HEK293 (cell line): ENCODE measurements around the gene WDR70.

Experiments
- GFI1B ChIP-seq: fragments of 450-650 bp; formaldehyde crosslinking; IDR thresholded peaks from 2 replicates; pipeline ENCODE4 v1.5.1; 2016; ENCODE audit warnings: missing biosample characterization, missing genetic modification characterization
- GLIS2 ChIP-seq: fragments of 450-650 bp; formaldehyde crosslinking; IDR thresholded peaks from 2 replicates; pipeline ENCODE4 v1.5.1; 2016; ENCODE audit warnings: missing biosample characterization, missing genetic modification characterization
- KLF7 ChIP-seq: fragments of 450-650 bp; formaldehyde crosslinking; IDR thresholded peaks from 2 replicates; pipeline ENCODE4 v1.5.1; 2016; ENCODE audit warnings: missing biosample characterization, missing genetic modification characterization, borderline replicate concordance
- SP3 ChIP-seq: fragments of 450-650 bp; formaldehyde crosslinking; IDR thresholded peaks from 2 replicates; pipeline ENCODE4 v1.5.1; 2016; ENCODE audit warnings: missing biosample characterization, missing genetic modification characterization
- YY2 ChIP-seq: fragments of 450-650 bp; formaldehyde crosslinking; IDR thresholded peaks from 2 replicates; pipeline ENCODE4 v1.5.1; 2016; ENCODE audit warnings: missing biosample characterization, missing genetic modification characterization
- ZBTB48 ChIP-seq: fragments of 450-650 bp; formaldehyde crosslinking; IDR thresholded peaks from 2 replicates; pipeline ENCODE4 v1.5.1; 2016; ENCODE audit warnings: missing biosample characterization, missing genetic modification characterization
- ZBTB6 ChIP-seq: fragments of 450-650 bp; formaldehyde crosslinking; IDR thresholded peaks from 2 replicates; pipeline ENCODE4 v1.5.1; 2017; ENCODE audit warnings: missing biosample characterization, missing genetic modification characterization
- ZIC2 ChIP-seq: fragments of 450-650 bp; formaldehyde crosslinking; IDR thresholded peaks from 2 replicates; pipeline ENCODE4 v1.5.1; 2016; ENCODE audit warnings: missing biosample characterization, missing genetic modification characterization
- ZNF175 ChIP-seq: fragments of 450-650 bp; formaldehyde crosslinking; IDR thresholded peaks from 2 replicates; pipeline ENCODE4 v1.5.1; 2016; ENCODE audit warnings: missing biosample characterization, missing genetic modification characterization
- ZNF221 ChIP-seq: fragments of 450-650 bp; formaldehyde crosslinking; IDR thresholded peaks from 2 replicates; pipeline ENCODE4 v1.5.1; 2017; ENCODE audit warnings: missing biosample characterization, missing genetic modification characterization, borderline replicate concordance
- ZNF404 ChIP-seq: fragments of 450-650 bp; formaldehyde crosslinking; IDR thresholded peaks from 2 replicates; pipeline ENCODE4 v1.5.1; 2017; ENCODE audit warnings: missing biosample characterization, missing genetic modification characterization
- ZNF529 ChIP-seq: fragments of 450-650 bp; formaldehyde crosslinking; IDR thresholded peaks from 2 replicates; pipeline ENCODE4 v1.5.1; 2017; ENCODE audit warnings: missing genetic modification characterization, missing biosample characterization; ENCODE audit not compliant: insufficient replicate concordance
- ZNF585B ChIP-seq: fragments of 450-650 bp; formaldehyde crosslinking; IDR thresholded peaks from 2 replicates; pipeline ENCODE4 v1.5.1; 2016; ENCODE audit warnings: missing biosample characterization, missing genetic modification characterization
- ZNF654 ChIP-seq: fragments of 450-650 bp; formaldehyde crosslinking; IDR thresholded peaks from 2 replicates; pipeline ENCODE4 v1.5.1; 2016; ENCODE audit warnings: low read depth, missing biosample characterization, missing genetic modification characterization
- ZNF658 ChIP-seq: fragments of 450-650 bp; formaldehyde crosslinking; IDR thresholded peaks from 2 replicates; pipeline ENCODE4; 2016; ENCODE audit warnings: missing biosample characterization, missing genetic modification characterization
- ZNF677 ChIP-seq: fragments of 450-650 bp; IDR thresholded peaks from 2 replicates; pipeline ENCODE4 v1.5.0; 2018; ENCODE audit warnings: missing biosample characterization, mild to moderate bottlenecking, missing genetic modification characterization, moderate library complexity
- ZNF747 ChIP-seq: fragments of 450-650 bp; formaldehyde crosslinking; IDR thresholded peaks from 2 replicates; pipeline ENCODE4 v1.5.1; 2016; ENCODE audit warnings: missing biosample characterization, missing genetic modification characterization
- ZNF76 ChIP-seq: fragments of 450-650 bp; formaldehyde crosslinking; IDR thresholded peaks from 2 replicates; pipeline ENCODE4; 2016; ENCODE audit warnings: low read depth, missing biosample characterization, missing genetic modification characterization, borderline replicate concordance
- ZNF777 ChIP-seq: fragments of 450-650 bp; formaldehyde crosslinking; IDR thresholded peaks from 2 replicates; pipeline ENCODE4 v1.5.1; 2017; ENCODE audit warnings: missing biosample characterization, missing genetic modification characterization, borderline replicate concordance
- ZNF830 ChIP-seq: fragments of 450-650 bp; IDR thresholded peaks from 2 replicates; pipeline ENCODE4 v1.5.0; 2018; ENCODE audit warnings: missing biosample characterization, missing genetic modification characterization, low read depth, mild to moderate bottlenecking, moderate library complexity
- ZNF837 ChIP-seq: fragments of 450-650 bp; formaldehyde crosslinking; IDR thresholded peaks from 2 replicates; pipeline ENCODE4 v1.5.1; 2016; ENCODE audit warnings: missing biosample characterization, missing genetic modification characterization
- ZNF843 ChIP-seq: fragments of 450-650 bp; formaldehyde crosslinking; IDR thresholded peaks from 2 replicates; pipeline ENCODE4 v1.5.1; 2016; ENCODE audit warnings: missing biosample characterization, missing genetic modification characterization
- ZXDB ChIP-seq: fragments of 450-650 bp; formaldehyde crosslinking; IDR thresholded peaks from 2 replicates; pipeline ENCODE4 v1.5.1; 2016; ENCODE audit warnings: missing biosample characterization, missing genetic modification characterization
- TF ChIP-seq, protein P1 (sequence below): fragments of 450-650 bp; formaldehyde crosslinking; IDR thresholded peaks from 2 replicates; pipeline ENCODE4 v1.5.1; 2016; ENCODE audit warnings: missing biosample characterization, missing genetic modification characterization
- TF ChIP-seq, protein P2 (sequence below): fragments of 450-650 bp; formaldehyde crosslinking; IDR thresholded peaks from 2 replicates; pipeline ENCODE4 v1.5.1; 2016; ENCODE audit warnings: missing biosample characterization, missing genetic modification characterization
- TF ChIP-seq, protein P3 (sequence below): fragments of 450-650 bp; formaldehyde crosslinking; IDR thresholded peaks from 2 replicates; pipeline ENCODE4 v1.5.1; 2017; ENCODE audit warnings: missing biosample characterization, missing genetic modification characterization
- TF ChIP-seq, protein P4 (sequence below): fragments of 450-650 bp; formaldehyde crosslinking; IDR thresholded peaks from 2 replicates; pipeline ENCODE4 v1.5.1; 2017; ENCODE audit warnings: missing biosample characterization, missing genetic modification characterization
- TF ChIP-seq, protein P5 (sequence below): fragments of 450-650 bp; formaldehyde crosslinking; IDR thresholded peaks from 2 replicates; pipeline ENCODE4 v1.5.1; 2016; ENCODE audit warnings: missing biosample characterization, missing genetic modification characterization

WDR70 gene

GRCh38 chr5:37717613-37718431 is 338.7 kb downstream of the WDR70 start (continued):
- TF ChIP-seq, protein P1, sequence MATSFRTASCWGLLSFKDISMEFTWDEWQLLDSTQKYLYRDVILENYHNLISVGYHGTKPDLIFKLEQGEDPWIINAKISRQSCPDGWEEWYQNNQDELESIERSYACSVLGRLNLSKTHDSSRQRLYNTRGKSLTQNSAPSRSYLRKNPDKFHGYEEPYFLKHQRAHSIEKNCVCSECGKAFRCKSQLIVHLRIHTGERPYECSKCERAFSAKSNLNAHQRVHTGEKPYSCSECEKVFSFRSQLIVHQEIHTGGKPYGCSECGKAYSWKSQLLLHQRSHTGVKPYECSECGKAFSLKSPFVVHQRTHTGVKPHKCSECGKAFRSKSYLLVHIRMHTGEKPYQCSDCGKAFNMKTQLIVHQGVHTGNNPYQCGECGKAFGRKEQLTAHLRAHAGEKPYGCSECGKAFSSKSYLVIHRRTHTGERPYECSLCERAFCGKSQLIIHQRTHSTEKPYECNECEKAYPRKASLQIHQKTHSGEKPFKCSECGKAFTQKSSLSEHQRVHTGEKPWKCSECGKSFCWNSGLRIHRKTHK = no peak
- no peak for TF ChIP-seq ZNF404
- no peak for TF ChIP-seq ZNF777 (tag by site-specific recombination)
- TF ChIP-seq ZNF76 (tag by site-specific recombination) = peak; percentile 13; the same call in 1 of the 2 replicates
- TF ChIP-seq, protein P2, sequence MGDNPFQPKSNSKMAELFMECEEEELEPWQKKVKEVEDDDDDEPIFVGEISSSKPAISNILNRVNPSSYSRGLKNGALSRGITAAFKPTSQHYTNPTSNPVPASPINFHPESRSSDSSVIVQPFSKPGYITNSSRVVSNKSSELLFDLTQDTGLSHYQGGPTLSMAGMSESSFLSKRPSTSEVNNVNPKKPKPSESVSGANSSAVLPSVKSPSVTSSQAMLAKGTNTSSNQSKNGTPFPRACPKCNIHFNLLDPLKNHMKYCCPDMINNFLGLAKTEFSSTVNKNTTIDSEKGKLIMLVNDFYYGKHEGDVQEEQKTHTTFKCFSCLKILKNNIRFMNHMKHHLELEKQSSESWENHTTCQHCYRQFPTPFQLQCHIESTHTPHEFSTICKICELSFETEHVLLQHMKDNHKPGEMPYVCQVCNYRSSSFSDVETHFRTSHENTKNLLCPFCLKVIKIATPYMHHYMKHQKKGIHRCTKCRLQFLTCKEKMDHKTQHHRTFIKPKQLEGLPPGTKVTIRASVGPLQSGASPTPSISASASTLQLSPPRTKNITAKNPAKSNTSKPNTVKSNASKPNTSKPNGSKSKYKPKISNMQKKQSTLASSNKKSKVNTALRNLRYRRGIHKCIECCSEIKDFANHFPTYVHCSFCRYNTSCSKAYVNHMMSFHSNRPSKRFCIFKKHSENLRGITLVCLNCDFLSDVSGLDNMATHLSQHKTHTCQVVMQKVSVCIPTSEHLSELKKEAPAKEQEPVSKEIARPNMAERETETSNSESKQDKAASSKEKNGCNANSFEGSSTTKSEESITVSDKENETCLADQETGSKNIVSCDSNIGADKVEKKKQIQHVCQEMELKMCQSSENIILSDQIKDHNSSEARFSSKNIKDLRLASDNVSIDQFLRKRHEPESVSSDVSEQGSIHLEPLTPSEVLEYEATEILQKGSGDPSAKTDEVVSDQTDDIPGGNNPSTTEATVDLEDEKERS (tag by site-specific recombination) = no peak
- peak; percentile 42; the same call in 1 of the 2 replicates for TF ChIP-seq ZBTB6
- TF ChIP-seq ZXDB (tag by site-specific recombination) = peak; percentile 76; the same call in 1 of the 2 replicates
- TF ChIP-seq GFI1B (tag by site-specific recombination) = no peak
- TF ChIP-seq YY2 (tag by site-specific recombination) = no peak
- TF ChIP-seq, protein P3, sequence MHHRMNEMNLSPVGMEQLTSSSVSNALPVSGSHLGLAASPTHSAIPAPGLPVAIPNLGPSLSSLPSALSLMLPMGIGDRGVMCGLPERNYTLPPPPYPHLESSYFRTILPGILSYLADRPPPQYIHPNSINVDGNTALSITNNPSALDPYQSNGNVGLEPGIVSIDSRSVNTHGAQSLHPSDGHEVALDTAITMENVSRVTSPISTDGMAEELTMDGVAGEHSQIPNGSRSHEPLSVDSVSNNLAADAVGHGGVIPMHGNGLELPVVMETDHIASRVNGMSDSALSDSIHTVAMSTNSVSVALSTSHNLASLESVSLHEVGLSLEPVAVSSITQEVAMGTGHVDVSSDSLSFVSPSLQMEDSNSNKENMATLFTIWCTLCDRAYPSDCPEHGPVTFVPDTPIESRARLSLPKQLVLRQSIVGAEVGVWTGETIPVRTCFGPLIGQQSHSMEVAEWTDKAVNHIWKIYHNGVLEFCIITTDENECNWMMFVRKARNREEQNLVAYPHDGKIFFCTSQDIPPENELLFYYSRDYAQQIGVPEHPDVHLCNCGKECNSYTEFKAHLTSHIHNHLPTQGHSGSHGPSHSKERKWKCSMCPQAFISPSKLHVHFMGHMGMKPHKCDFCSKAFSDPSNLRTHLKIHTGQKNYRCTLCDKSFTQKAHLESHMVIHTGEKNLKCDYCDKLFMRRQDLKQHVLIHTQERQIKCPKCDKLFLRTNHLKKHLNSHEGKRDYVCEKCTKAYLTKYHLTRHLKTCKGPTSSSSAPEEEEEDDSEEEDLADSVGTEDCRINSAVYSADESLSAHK (tag by site-specific recombination) = peak; percentile 70
- peak; percentile 80; the same call in 1 of the 2 replicates for TF ChIP-seq ZNF843 (tag by site-specific recombination)
- TF ChIP-seq ZNF529 (tag by site-specific recombination) = peak; percentile 57
- no peak for TF ChIP-seq ZNF747 (tag by site-specific recombination)
- no peak for TF ChIP-seq ZNF837
- TF ChIP-seq ZBTB48 (tag by site-specific recombination) = peak; percentile 58; the same call in 1 of the 2 replicates
- no peak for TF ChIP-seq ZNF175 (tag by site-specific recombination)
- TF ChIP-seq, protein P4, sequence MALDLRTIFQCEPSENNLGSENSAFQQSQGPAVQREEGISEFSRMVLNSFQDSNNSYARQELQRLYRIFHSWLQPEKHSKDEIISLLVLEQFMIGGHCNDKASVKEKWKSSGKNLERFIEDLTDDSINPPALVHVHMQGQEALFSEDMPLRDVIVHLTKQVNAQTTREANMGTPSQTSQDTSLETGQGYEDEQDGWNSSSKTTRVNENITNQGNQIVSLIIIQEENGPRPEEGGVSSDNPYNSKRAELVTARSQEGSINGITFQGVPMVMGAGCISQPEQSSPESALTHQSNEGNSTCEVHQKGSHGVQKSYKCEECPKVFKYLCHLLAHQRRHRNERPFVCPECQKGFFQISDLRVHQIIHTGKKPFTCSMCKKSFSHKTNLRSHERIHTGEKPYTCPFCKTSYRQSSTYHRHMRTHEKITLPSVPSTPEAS (tag by site-specific recombination) = 0 out of 2 replicates have a peak, but pooled peaks have one; percentile 8
- TF ChIP-seq, protein P5, sequence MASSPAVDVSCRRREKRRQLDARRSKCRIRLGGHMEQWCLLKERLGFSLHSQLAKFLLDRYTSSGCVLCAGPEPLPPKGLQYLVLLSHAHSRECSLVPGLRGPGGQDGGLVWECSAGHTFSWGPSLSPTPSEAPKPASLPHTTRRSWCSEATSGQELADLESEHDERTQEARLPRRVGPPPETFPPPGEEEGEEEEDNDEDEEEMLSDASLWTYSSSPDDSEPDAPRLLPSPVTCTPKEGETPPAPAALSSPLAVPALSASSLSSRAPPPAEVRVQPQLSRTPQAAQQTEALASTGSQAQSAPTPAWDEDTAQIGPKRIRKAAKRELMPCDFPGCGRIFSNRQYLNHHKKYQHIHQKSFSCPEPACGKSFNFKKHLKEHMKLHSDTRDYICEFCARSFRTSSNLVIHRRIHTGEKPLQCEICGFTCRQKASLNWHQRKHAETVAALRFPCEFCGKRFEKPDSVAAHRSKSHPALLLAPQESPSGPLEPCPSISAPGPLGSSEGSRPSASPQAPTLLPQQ (tag by site-specific recombination) = peak; percentile 42; the same call in 1 of the 2 replicates
- TF ChIP-seq ZNF221 (tag by site-specific recombination) = 0 out of 2 replicates have a peak, but pooled peaks have one; percentile 23
- no peak for TF ChIP-seq ZNF585B (tag by site-specific recombination)
- no peak for TF ChIP-seq ZNF677 (tag by site-specific recombination)
- no peak for TF ChIP-seq ZNF658 (tag by site-specific recombination)
- TF ChIP-seq ZIC2 = peak; percentile 86
- TF ChIP-seq KLF7 (tag by site-specific recombination) = no peak
- TF ChIP-seq ZNF654 (tag by site-specific recombination) = no peak
- TF ChIP-seq ZNF830 = peak; percentile 66; the same call in 1 of the 2 replicates
- TF ChIP-seq SP3 (tag by site-specific recombination) = no peak
- no peak for TF ChIP-seq GLIS2 (tag by site-specific recombination)
